H1 (cell line): ENCODE results near the gene INO80C. TPM values are rescaled to one million over a fixed set of nuclear protein-coding genes. Genes with fewer than 3 reads are reported as not detected.

Experiments
- POU5F1 ChIP-seq: IDR thresholded peaks from 2 replicates; pipeline ENCODE4 v1.6.1; 2011; ENCODE audit warnings: low read depth, mild to moderate bottlenecking, low read length, moderate library complexity
- ZNF274 ChIP-seq: IDR thresholded peaks from 2 replicates; pipeline ENCODE4 v1.7.0; 2012; ENCODE audit warnings: low read length, borderline replicate concordance; ENCODE audit errors: extremely low read depth
- polyA plus RNA-seq, 7 experiments: library from polyadenylated mRNA; depleted of rRNA in 3 of 7; stranded (reverse) in 5 of 7; unstranded in 2 of 7; fragments of >200 nt in 5 of 7; fragments of 200-250 nt in 2 of 7; gene quantifications; 1 replicate in 5 of 7; 2 replicates in 1 of 7; 4 replicates in 1 of 7; pipeline versions ENCODE4 v1.2.1 to v1.2.3, GENCODE V29; 2011 to 2013; ENCODE audit warnings: missing spikeins in 2 of 7, mixed read lengths in 2 of 7
- total RNA-seq: library from RNA; stranded (reverse); fragmentation: NEBNext Ultra II Directional; extraction: Animal tissue kit (Norgen Biotek cat#: 25700); gene quantifications from 2 replicates; pipeline ENCODE4 v1.2.1, GENCODE V29; 2021

Gene INO80C
- total and polyA plus RNA-seq, 2 of the 8 experiments (the other 6 are each of a cell fraction or from before 2014, with no cell fraction given) = 30.1 to 48.9 TPM

DNA sequence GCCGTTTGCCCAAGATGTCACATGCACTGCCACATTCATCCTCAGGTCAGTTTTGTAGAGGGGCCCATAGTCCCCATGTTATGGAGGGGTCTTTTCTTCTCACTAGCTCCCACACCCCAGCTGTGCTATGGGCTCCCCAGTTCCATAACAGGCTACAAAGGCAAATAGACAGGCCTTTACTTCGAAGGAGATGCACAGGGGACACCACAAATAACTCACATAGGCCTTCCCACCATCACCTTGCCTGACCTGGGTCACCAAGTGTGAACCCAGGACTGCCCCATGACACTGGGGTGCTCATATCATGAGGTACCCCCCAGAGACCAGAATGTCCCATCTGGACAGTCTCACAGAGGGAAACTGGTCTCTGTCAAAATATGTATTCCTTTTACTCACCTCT lies 15.0 kb upstream of the INO80C start (continued):
- no peak for TF ChIP-seq POU5F1
- TF ChIP-seq ZNF274 = no peak
- TF ChIP-seq, all 59 proteins: peak for 0
